LNCaP clone FGC (cell line): ENCODE results near the gene ADGRL1.

ENCODE experiments used
- DNase-seq: peaks from one replicate; pipeline ENCODE4 v3.0.0-alpha.2; 2011; ENCODE audit warnings: low read depth
- H3K4me3 ChIP-seq: 2 replicates; pipeline ENCODE4 v1.5.1; 2011; ENCODE audit warnings: mild to moderate bottlenecking, low read depth, low read length, control low read depth
- CTCF ChIP-seq: IDR thresholded peaks from 2 replicates; pipeline ENCODE4 v1.5.1; 2012; ENCODE audit warnings: mild to moderate bottlenecking; ENCODE audit not compliant: control insufficient read depth, insufficient read depth; ENCODE audit errors: extremely low read depth

The ADGRL1 gene

GRCh38 chr19:14112809-14113385, 93.1 kb downstream of the ADGRL1 start:
- no peak for TF ChIP-seq CTCF
- DNase-seq, result no peak
- no peak overlapping the region for H3K4me3 ChIP-seq

GRCh38 chr19:14112051-14112808, 93.7 kb downstream of the ADGRL1 start:
- H3K4me3 ChIP-seq, result no peak overlapping the region
- no peak for TF ChIP-seq CTCF
- DNase-seq, result no peak

- no peak for DNase-seq
- no peak overlapping the region for H3K4me3 ChIP-seq
- no peak for TF ChIP-seq CTCF
These were observed 94.5 kb downstream of the ADGRL1 start for GRCh38 chr19:14111486-14111885.

- no peak for TF ChIP-seq CTCF
- DNase-seq, result no peak
- H3K4me3 ChIP-seq, result no peak overlapping the region
These were observed 95.3 kb downstream of the ADGRL1 start for GRCh38 chr19:14110650-14111049.

GRCh38 chr19:14107581-14108461, 98.1 kb downstream of the ADGRL1 start:
- no peak for DNase-seq

GRCh38 chr19:14106840-14107239, 99.1 kb downstream of the ADGRL1 start:
- DNase-seq, result no peak
- no peak overlapping the region for H3K4me3 ChIP-seq
- no peak for TF ChIP-seq CTCF

More at GRCh38 chr19:14107581-14108461, 98.1 kb downstream of the ADGRL1 start:
- no peak overlapping the region for H3K4me3 ChIP-seq
- TF ChIP-seq CTCF, result no peak
